Mesenchymal stem cell (in vitro differentiated cells and primary cell): ENCODE data around the gene CEP128.

Experiments used
- DNase-seq: peaks from one replicate; pipeline ENCODE4 v3.0.0-alpha.2; 2013
- H2AFZ ChIP-seq: one replicate; pipeline ENCODE4 v1.6.1; 2013; ENCODE audit warnings: low read depth, mild to moderate bottlenecking, control low read depth, inconsistent platforms, low read length, moderate library complexity
- H2AK5ac ChIP-seq: 2 replicates; pipeline ENCODE4 v1.6.1; 2013; ENCODE audit warnings: low read length, moderate library complexity, mild to moderate bottlenecking, inconsistent platforms; ENCODE audit not compliant: severe bottlenecking
- H2BK120ac ChIP-seq: one replicate; pipeline ENCODE4 v1.6.1; 2013; ENCODE audit warnings: low read depth, mild to moderate bottlenecking, inconsistent platforms, low read length, moderate library complexity
- H2BK12ac ChIP-seq, 2 experiments: one replicate each; pipeline ENCODE4 v1.6.1; 2013; ENCODE audit warnings: inconsistent platforms in 2 of 2, low read length in 2 of 2, mild to moderate bottlenecking in 2 of 2, moderate library complexity in 2 of 2, control low read depth in 1 of 2
- H2BK15ac ChIP-seq: one replicate; pipeline ENCODE4 v1.6.1; 2013; ENCODE audit warnings: mild to moderate bottlenecking, low read depth, inconsistent platforms; ENCODE audit not compliant: poor library complexity, severe bottlenecking
- H2BK5ac ChIP-seq: 2 replicates; pipeline ENCODE4 v1.6.1; 2013; ENCODE audit warnings: low read depth, mild to moderate bottlenecking, low read length, control low read depth, inconsistent platforms; ENCODE audit not compliant: poor library complexity, severe bottlenecking
- H3K14ac ChIP-seq, 2 experiments: one replicate each; pipeline ENCODE4 v1.6.1; 2013; ENCODE audit warnings: inconsistent platforms in 2 of 2, low read length in 2 of 2, control low read depth in 1 of 2, mild to moderate bottlenecking in 1 of 2, moderate library complexity in 1 of 2
- H3K18ac ChIP-seq, 2 experiments: one replicate each; pipeline ENCODE4 v1.6.1; 2013; ENCODE audit warnings: inconsistent platforms in 2 of 2, low read length in 2 of 2, control low read depth in 1 of 2, low read depth in 1 of 2, mild to moderate bottlenecking in 1 of 2
- H3K23ac ChIP-seq, 2 experiments: one replicate each; pipeline ENCODE4 v1.6.1; 2013; ENCODE audit warnings: inconsistent platforms in 2 of 2, low read length in 2 of 2, mild to moderate bottlenecking in 2 of 2, moderate library complexity in 2 of 2, control low read depth in 1 of 2
- H3K27ac ChIP-seq: 2 replicates; pipeline ENCODE4 v1.5.1; 2013; ENCODE audit warnings: mild to moderate bottlenecking, moderate library complexity, low read length, control low read depth, inconsistent platforms; ENCODE audit not compliant: poor library complexity, severe bottlenecking
- H3K27me3 ChIP-seq, 2 experiments: 2 replicates each; pipeline versions ENCODE4 v1.6.1 to v1.7.0; 2013; ENCODE audit warnings: low read length in 2 of 2, mild to moderate bottlenecking in 2 of 2, moderate library complexity in 2 of 2, control low read depth in 1 of 2, inconsistent platforms in 1 of 2; ENCODE audit not compliant: control insufficient read depth in 1 of 2, insufficient read depth in 1 of 2
- H3K36me3 ChIP-seq, 2 experiments: 2 replicates each; pipeline versions ENCODE4 v1.6.1 to v1.7.0; 2013; ENCODE audit warnings: low read length in 2 of 2, control low read depth in 1 of 2, inconsistent platforms in 1 of 2, low read depth in 1 of 2, mild to moderate bottlenecking in 1 of 2; ENCODE audit not compliant: insufficient read depth in 2 of 2, control insufficient read depth in 1 of 2
- H3K4ac ChIP-seq, 2 experiments: one replicate each; pipeline ENCODE4 v1.6.1; 2013; ENCODE audit warnings: inconsistent platforms in 2 of 2, low read length in 2 of 2, mild to moderate bottlenecking in 2 of 2, moderate library complexity in 2 of 2, control low read depth in 1 of 2, low read depth in 1 of 2
- H3K4me1 ChIP-seq: 2 replicates; pipeline ENCODE4 v1.6.1; 2013; ENCODE audit warnings: low read depth, low read length, control low read depth; ENCODE audit not compliant: control insufficient read depth, insufficient read depth
- H3K4me2 ChIP-seq: 2 replicates; pipeline ENCODE4 v1.6.1; 2013; ENCODE audit warnings: low read length, mild to moderate bottlenecking, inconsistent platforms; ENCODE audit not compliant: poor library complexity, severe bottlenecking
- H3K4me3 ChIP-seq, 2 experiments: 2 replicates each; pipeline versions ENCODE4 v1.5.1 to v1.7.0; 2013; ENCODE audit warnings: low read length in 2 of 2, mild to moderate bottlenecking in 2 of 2, control low read depth in 1 of 2, low read depth in 1 of 2; ENCODE audit not compliant: insufficient read depth in 1 of 2
- H3K79me1 ChIP-seq: replicated peaks from 2 replicates; pipeline ENCODE4 v1.6.1; 2013; ENCODE audit warnings: mild to moderate bottlenecking, control low read depth, low read length, inconsistent platforms; ENCODE audit not compliant: poor library complexity, severe bottlenecking
- H3K9ac ChIP-seq: 2 replicates; pipeline ENCODE4 v1.7.0; 2013; ENCODE audit warnings: mild to moderate bottlenecking, low read length, moderate library complexity
- H3K9me3 ChIP-seq: 2 replicates; pipeline ENCODE4 v1.7.0; 2013; ENCODE audit warnings: mild to moderate bottlenecking, low read length; ENCODE audit not compliant: control insufficient read depth
- H4K8ac ChIP-seq: one replicate; pipeline ENCODE4 v1.6.1; 2013; ENCODE audit warnings: inconsistent platforms, mild to moderate bottlenecking, low read length, moderate library complexity
- H4K91ac ChIP-seq: one replicate; pipeline ENCODE4 v1.6.1; 2013; ENCODE audit warnings: mild to moderate bottlenecking, low read length, inconsistent platforms
- WGBS: methylation state at CpG from one replicate; pipeline ENCODE4 v1.1.7; 2013; ENCODE audit warnings: mixed read lengths; 5-methylcytosine and 5-hydroxymethylcytosine counted together

Gene CEP128

DNA sequence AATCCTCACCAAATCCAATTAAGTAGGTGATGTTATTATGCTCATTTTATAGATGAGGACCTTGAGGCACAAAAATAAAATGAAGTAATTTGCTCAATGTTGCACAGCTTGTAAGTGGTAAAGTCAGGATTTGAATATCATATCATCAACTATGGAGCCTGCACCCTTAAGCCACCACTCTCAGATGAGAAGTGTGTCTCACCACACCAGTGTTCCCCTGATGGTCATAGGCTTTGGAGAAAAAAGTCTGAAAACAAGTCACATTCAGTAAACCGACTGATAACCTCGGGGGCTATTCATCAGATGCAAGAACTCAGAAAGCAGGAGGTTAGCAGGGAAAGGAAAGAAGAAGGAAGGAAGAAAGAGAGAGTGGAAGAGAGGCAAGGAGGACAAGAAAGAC, 16.7 kb upstream of the CEP128 start:
- H3K79me1 ChIP-seq: no peaks in the 10 kb centered on the region
- no peak for DNase-seq
- H2AK5ac ChIP-seq: no peak overlapping the region
- H3K18ac ChIP-seq: no peak overlapping the region
- H4K91ac ChIP-seq: no peak overlapping the region
- H2AFZ ChIP-seq: no peak overlapping the region
- H3K27ac ChIP-seq: no peak overlapping the region
- peaks cover 10% of the 10 kb centered on the region for H3K4me1 ChIP-seq
- no peak overlapping the region for H3K23ac ChIP-seq
- no peaks in the 10 kb centered on the region for H3K36me3 ChIP-seq
- H4K8ac ChIP-seq: no peak overlapping the region
- no peak overlapping the region for H3K4me3 ChIP-seq
- no peak overlapping the region for H2BK12ac ChIP-seq
- peaks cover 3% of the 10 kb centered on the region for H3K9me3 ChIP-seq
- H3K14ac ChIP-seq: no peak overlapping the region
- no peak overlapping the region for H2BK120ac ChIP-seq
- no peak overlapping the region for H3K4me2 ChIP-seq
- no peak overlapping the region for H2BK5ac ChIP-seq
- H3K4ac ChIP-seq: no peak overlapping the region
- no peak overlapping the region for H2BK15ac ChIP-seq
- H3K27me3 ChIP-seq: peaks cover 33 to 45% of the 10 kb centered on the region in 2 experiments
- WGBS: 90% methylated on average over 2 of the region's 2 CpGs
- no peak overlapping the region for H3K9ac ChIP-seq

DNA sequence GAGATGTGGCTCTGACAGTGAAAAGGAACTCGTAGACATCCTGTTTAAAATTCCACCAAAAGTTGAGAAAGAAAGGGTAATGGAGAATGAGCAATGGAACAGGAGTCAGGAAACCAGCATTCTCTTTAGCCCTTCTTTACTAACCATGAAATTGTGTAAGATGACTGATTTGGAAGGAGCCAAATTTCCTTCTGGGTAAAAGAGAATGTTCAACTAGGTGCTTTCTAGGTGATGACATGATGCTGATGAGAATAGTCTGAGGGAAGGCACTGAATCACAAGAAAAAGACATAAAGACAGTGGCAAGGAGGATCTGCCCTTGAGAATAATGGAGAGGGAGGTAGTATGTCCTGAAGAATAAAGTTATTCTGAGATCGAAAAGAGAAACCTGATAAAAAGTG, 16.1 kb upstream of the CEP128 start:
- 100% methylated on average over 2 of the region's 2 CpGs for WGBS
- Histone ChIP-seq H3K79me1 (no peaks in the 10 kb centered on the region), H3K36me3 (no peaks in the 10 kb centered on the region)

DNA sequence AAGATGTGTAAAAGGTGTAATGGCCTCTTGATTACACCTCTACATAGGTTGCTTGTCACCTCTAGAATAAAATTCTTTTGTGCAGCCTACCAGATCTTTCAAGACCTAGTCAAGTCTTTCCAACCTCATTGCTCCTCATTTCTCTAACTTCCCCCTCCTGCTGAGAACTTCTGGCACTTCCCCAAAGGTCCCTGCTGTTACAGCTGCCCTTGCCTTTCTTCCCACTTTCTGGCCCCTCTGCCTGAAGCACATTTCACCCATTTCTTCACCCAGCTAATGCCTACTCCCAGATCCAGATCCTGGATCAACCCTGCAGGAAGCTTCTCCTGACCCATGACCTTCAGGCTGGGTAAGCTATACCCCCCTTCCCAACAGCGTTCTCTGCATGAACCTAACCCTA, 15.4 kb upstream of the CEP128 start:
- Histone ChIP-seq H3K27ac (no peak overlapping the region), H3K14ac (no peak overlapping the region), H3K4me3 (no peak overlapping the region), H2BK120ac (no peak overlapping the region), H4K91ac (no peak overlapping the region), H3K79me1 (no peaks in the 10 kb centered on the region), H2BK5ac (no peak overlapping the region), H3K27me3 (peaks cover 33 to 45% of the 10 kb centered on the region in 2 experiments), H2AFZ (no peak overlapping the region), H3K9me3 (peaks cover 3% of the 10 kb centered on the region), H4K8ac (no peak overlapping the region), H2AK5ac (no peak overlapping the region), H3K4me2 (no peak overlapping the region), H3K4me1 (peaks cover 10% of the 10 kb centered on the region), H2BK12ac (no peak overlapping the region), H3K18ac (no peak overlapping the region), H3K36me3 (no peaks in the 10 kb centered on the region), H3K23ac (no peak overlapping the region), H3K9ac (no peak overlapping the region), H3K4ac (no peak overlapping the region), H2BK15ac (no peak overlapping the region)
- DNase-seq: no peak
- WGBS: 77% methylated on average over 1 of the region's 1 CpG

More for the DNA sequence above, 16.1 kb upstream of the CEP128 start:
- H3K27me3 ChIP-seq: peaks cover 33 to 45% of the 10 kb centered on the region in 2 experiments
- no peak overlapping the region for H2BK120ac ChIP-seq
- DNase-seq: no peak
- H2AFZ ChIP-seq: no peak overlapping the region
- H4K91ac ChIP-seq: no peak overlapping the region
- no peak overlapping the region for H2AK5ac ChIP-seq
- peaks cover 3% of the 10 kb centered on the region for H3K9me3 ChIP-seq
- H2BK15ac ChIP-seq: no peak overlapping the region
- H3K14ac ChIP-seq: no peak overlapping the region
- H3K23ac ChIP-seq: no peak overlapping the region
- H3K4ac ChIP-seq: no peak overlapping the region
- H4K8ac ChIP-seq: no peak overlapping the region
- H3K9ac ChIP-seq: no peak overlapping the region
- no peak overlapping the region for H2BK5ac ChIP-seq
- peaks cover 10% of the 10 kb centered on the region for H3K4me1 ChIP-seq
- H3K18ac ChIP-seq: no peak overlapping the region
- no peak overlapping the region for H3K4me3 ChIP-seq
- no peak overlapping the region for H2BK12ac ChIP-seq
- no peak overlapping the region for H3K27ac ChIP-seq
- no peak overlapping the region for H3K4me2 ChIP-seq

DNA sequence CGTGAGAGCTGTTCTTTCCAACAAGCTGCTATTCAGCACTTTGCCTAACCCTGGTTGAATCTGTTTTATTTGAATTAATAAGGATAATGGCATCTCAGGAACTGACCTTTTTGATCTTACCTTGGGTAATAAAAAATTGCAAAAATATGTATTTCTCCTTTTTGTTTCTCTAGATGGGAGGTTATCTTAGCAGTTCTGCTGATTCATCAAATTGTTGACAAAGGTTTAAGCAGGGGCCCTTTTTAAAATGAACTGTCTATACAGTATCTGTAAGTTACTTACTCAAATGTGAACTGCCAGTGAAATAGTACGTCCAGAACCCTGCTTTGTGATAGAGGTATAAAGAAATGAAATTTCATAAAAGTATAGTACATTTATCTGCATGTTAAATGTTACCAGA, 14.6 kb upstream of the CEP128 start:
- no peak overlapping the region for H3K27ac ChIP-seq

More for the DNA sequence above, 14.6 kb upstream of the CEP128 start:
- Histone ChIP-seq H3K14ac (no peak overlapping the region), H4K8ac (no peak overlapping the region), H3K27me3 (peaks cover 33 to 48% of the 10 kb centered on the region in 2 experiments), H2AK5ac (no peak overlapping the region), H4K91ac (no peak overlapping the region), H3K4me1 (peaks cover 10% of the 10 kb centered on the region), H2AFZ (no peak overlapping the region), H3K9ac (no peak overlapping the region), H2BK15ac (no peak overlapping the region), H3K4me3 (no peak overlapping the region), H2BK120ac (no peak overlapping the region), H2BK12ac (no peak overlapping the region), H3K4ac (no peak overlapping the region), H3K79me1 (no peaks in the 10 kb centered on the region), H3K23ac (no peak overlapping the region), H3K9me3 (peaks cover 3% of the 10 kb centered on the region), H3K4me2 (no peak overlapping the region), H2BK5ac (no peak overlapping the region), H3K18ac (no peak overlapping the region), H3K36me3 (no peaks in the 10 kb centered on the region)
- no peak for DNase-seq
- WGBS: 83% methylated on average over 1 of the region's 2 CpGs
